DND-41 (cell line): Measurements from ENCODE around the gene CDK15.

ENCODE experiments used
- ATAC-seq: fragments of 200-7000 bp; cut with Tn5 transposase; 3 replicates; pipeline ENCODE4 v1.9.1; 2021; ENCODE audit warnings: low read depth; ENCODE audit not compliant: insufficient read depth
- DNase-seq: peaks from one replicate; pipeline ENCODE4 v3.0.0-alpha.2; 2020
- H2AFZ ChIP-seq: 2 replicates; pipeline ENCODE4 v1.6.0; 2012; ENCODE audit warnings: low read depth, low read length
- H3K27ac ChIP-seq: 2 replicates; pipeline ENCODE4 v1.5.1; 2012; ENCODE audit warnings: low read length, inconsistent platforms
- H3K27me3 ChIP-seq: fragments of 200-600 bp; sonication (generic); 2 replicates; pipeline ENCODE4 v1.6.0; 2012; ENCODE audit warnings: low read length, mild to moderate bottlenecking, inconsistent platforms; ENCODE audit not compliant: insufficient read depth, poor library complexity
- H3K36me3 ChIP-seq: 2 replicates; pipeline ENCODE4 v1.5.1; 2012; ENCODE audit warnings: low read length, inconsistent platforms; ENCODE audit not compliant: insufficient read depth
- H3K4me1 ChIP-seq: 2 replicates; pipeline ENCODE4 v1.5.1; 2012; ENCODE audit warnings: mild to moderate bottlenecking, low read length; ENCODE audit not compliant: insufficient read depth
- H3K4me2 ChIP-seq: 2 replicates; pipeline ENCODE4 v1.6.0; 2012; ENCODE audit warnings: mild to moderate bottlenecking, moderate library complexity, low read length, inconsistent platforms; ENCODE audit not compliant: insufficient read depth
- H3K4me3 ChIP-seq, 2 experiments: fragments of 200-600 bp in 1 of 2; shearing (Covaris generic) in 1 of 2; 2 replicates each; pipeline ENCODE4 v1.5.1; 2012 to 2016; ENCODE audit warnings: inconsistent platforms in 2 of 2, low read length in 2 of 2, mild to moderate bottlenecking in 2 of 2, low read depth in 1 of 2, moderate library complexity in 1 of 2
- H3K79me2 ChIP-seq: 2 replicates; pipeline ENCODE4 v1.6.0; 2012; ENCODE audit warnings: low read length, inconsistent platforms; ENCODE audit not compliant: insufficient read depth
- H3K9ac ChIP-seq: 2 replicates; pipeline ENCODE4 v1.6.0; 2012; ENCODE audit warnings: low read depth, mild to moderate bottlenecking, inconsistent platforms, low read length, moderate library complexity
- H3K9me3 ChIP-seq: 2 replicates; pipeline ENCODE4 v1.5.1; 2012; ENCODE audit warnings: low read length, moderate library complexity, mild to moderate bottlenecking, inconsistent platforms; ENCODE audit not compliant: insufficient read depth, severe bottlenecking
- H4K20me1 ChIP-seq: 2 replicates; pipeline ENCODE4 v1.6.0; 2012; ENCODE audit warnings: low read length; ENCODE audit not compliant: insufficient read depth
- CTCF ChIP-seq: IDR thresholded peaks from 2 replicates; pipeline ENCODE4 v1.5.1; 2012; ENCODE audit warnings: borderline replicate concordance, low read length, moderate library complexity, mild to moderate bottlenecking; ENCODE audit not compliant: poor library complexity, severe bottlenecking; ENCODE audit errors: extremely low read depth
- EZH2 ChIP-seq: IDR thresholded peaks from 3 replicates; pipeline ENCODE4 v1.6.1; 2012; ENCODE audit warnings: borderline replicate concordance, low read depth, mild to moderate bottlenecking, moderate library complexity, low read length, inconsistent platforms; ENCODE audit not compliant: severe bottlenecking

CDK15 gene

GRCh38 chr2:201820383-201821007, 14.2 kb downstream of the CDK15 start:
- Histone ChIP-seq H3K9ac (no peak overlapping the region), H3K4me3 (no peak overlapping the region), H3K4me1 (no peaks in the 10 kb centered on the region), H3K27ac (no peak overlapping the region), H3K79me2 (no peaks in the 10 kb centered on the region), H3K27me3 (peaks cover 16% of the 10 kb centered on the region), H3K36me3 (no peaks in the 10 kb centered on the region), H4K20me1 (no peaks in the 10 kb centered on the region), H3K9me3 (no peaks in the 10 kb centered on the region), H3K4me2 (no peak overlapping the region), H2AFZ (no peak overlapping the region)
- no peak for ATAC-seq
- no peak for TF ChIP-seq EZH2
- TF ChIP-seq CTCF: no peak
- DNase-seq: no peak

GRCh38 chr2:201821080-201821479, 14.7 kb downstream of the CDK15 start:
- H3K27ac ChIP-seq: no peak overlapping the region
- H3K79me2 ChIP-seq: no peaks in the 10 kb centered on the region
- no peaks in the 10 kb centered on the region for H3K4me1 ChIP-seq
- H3K9me3 ChIP-seq: no peaks in the 10 kb centered on the region
- H3K27me3 ChIP-seq: peaks cover 16% of the 10 kb centered on the region
- ATAC-seq (no peak), DNase-seq (no peak)
- H3K4me2 ChIP-seq: no peak overlapping the region
- no peak overlapping the region for H3K9ac ChIP-seq
- H2AFZ ChIP-seq: no peak overlapping the region
- no peaks in the 10 kb centered on the region for H4K20me1 ChIP-seq
- H3K36me3 ChIP-seq: no peaks in the 10 kb centered on the region
- H3K4me3 ChIP-seq: no peak overlapping the region
- no peak for TF ChIP-seq CTCF
- TF ChIP-seq EZH2: no peak

GRCh38 chr2:201824212-201824611, 17.9 kb downstream of the CDK15 start:
- Histone ChIP-seq H3K4me2 (no peak overlapping the region), H3K36me3 (no peaks in the 10 kb centered on the region), H3K9me3 (no peaks in the 10 kb centered on the region), H3K79me2 (no peaks in the 10 kb centered on the region), H3K27ac (no peak overlapping the region), H3K9ac (no peak overlapping the region), H3K27me3 (peaks cover 28% of the 10 kb centered on the region), H4K20me1 (no peaks in the 10 kb centered on the region), H3K4me1 (no peaks in the 10 kb centered on the region), H3K4me3 (no peak overlapping the region), H2AFZ (no peak overlapping the region)
- DNase-seq: no peak
- no peak for TF ChIP-seq CTCF
- TF ChIP-seq EZH2: no peak
- ATAC-seq: no peak

GRCh38 chr2:201827621-201828020, 21.3 kb downstream of the CDK15 start:
- H3K27me3 ChIP-seq: peaks cover 21% of the 10 kb centered on the region
- H2AFZ ChIP-seq: no peak overlapping the region
- no peaks in the 10 kb centered on the region for H3K36me3 ChIP-seq
- no peak for ATAC-seq
- H3K4me2 ChIP-seq: no peak overlapping the region
- H3K27ac ChIP-seq: no peak overlapping the region
- H3K4me3 ChIP-seq: no peak overlapping the region
- H3K9ac ChIP-seq: no peak overlapping the region
- TF ChIP-seq CTCF (no peak), EZH2 (no peak)
- no peak for DNase-seq
- H4K20me1 ChIP-seq: no peaks in the 10 kb centered on the region
- no peaks in the 10 kb centered on the region for H3K9me3 ChIP-seq
- H3K4me1 ChIP-seq: no peaks in the 10 kb centered on the region
- no peaks in the 10 kb centered on the region for H3K79me2 ChIP-seq
